Left kidney (tissue), 2 donors: Measurements from ENCODE around the gene LRRC75A. TPM values are rescaled to one million over a fixed set of nuclear protein-coding genes. Genes with fewer than 3 reads are reported as not detected.

Source experiments
- DNase-seq: peaks from one replicate; pipeline ENCODE4 v3.0.0-alpha.2; 2013
- polyA plus RNA-seq: library from polyadenylated mRNA; unstranded; fragments of 120-200 nt; gene quantifications from one replicate; pipeline ENCODE4 v1.2.1, GENCODE V29; 2013; ENCODE audit not compliant: insufficient read length

Gene LRRC75A
- polyA plus RNA-seq, 1 donor, result 3.9 TPM

GRCh38 chr17:16473044-16474011, 18.7 kb downstream of the LRRC75A start:
- DNase-seq, result no peak

- DNase-seq, result no peak
Measured at GRCh38 chr17:16472539-16472938, 19.5 kb downstream of the LRRC75A start.

- no peak for DNase-seq
Measured at GRCh38 chr17:16471295-16471694, 20.7 kb downstream of the LRRC75A start.

GRCh38 chr17:16470265-16470664, 21.7 kb downstream of the LRRC75A start:
- no peak for DNase-seq

GRCh38 chr17:16468428-16468992, 23.5 kb downstream of the LRRC75A start:
- no peak for DNase-seq

GRCh38 chr17:16467886-16468285, 24.1 kb downstream of the LRRC75A start:
- no peak for DNase-seq

GRCh38 chr17:16467044-16467443, 24.9 kb downstream of the LRRC75A start:
- DNase-seq, result no peak

- DNase-seq, result no peak
Measured at GRCh38 chr17:16466407-16466806, 25.6 kb downstream of the LRRC75A start.

- DNase-seq, result no peak
Measured at GRCh38 chr17:16465861-16466338, 26.1 kb downstream of the LRRC75A start.

- no peak for DNase-seq
Measured at GRCh38 chr17:16465052-16465312, 27.0 kb downstream of the LRRC75A start.

- no peak for DNase-seq
Measured at GRCh38 chr17:16464303-16465051, 27.5 kb downstream of the LRRC75A start.

- DNase-seq, result peak; percentile 50
Measured at GRCh38 chr17:16463358-16464302, 28.4 kb downstream of the LRRC75A start.

- no peak for DNase-seq
Measured at GRCh38 chr17:16462070-16462864, 29.7 kb downstream of the LRRC75A start.

- DNase-seq, result no peak
Measured at GRCh38 chr17:16461606-16461866, 30.5 kb downstream of the LRRC75A start.

GRCh38 chr17:16460796-16461605, 31.0 kb downstream of the LRRC75A start:
- DNase-seq, result no peak

- DNase-seq, result no peak
Measured at GRCh38 chr17:16459855-16460550, 32.0 kb downstream of the LRRC75A start.

GRCh38 chr17:16459271-16459670, 32.7 kb downstream of the LRRC75A start:
- no peak for DNase-seq

- no peak for DNase-seq
Measured at GRCh38 chr17:16456742-16457316, 35.2 kb downstream of the LRRC75A start.
